ENCODE results near the gene PPP1R13B.

The PPP1R13B gene

DNA sequence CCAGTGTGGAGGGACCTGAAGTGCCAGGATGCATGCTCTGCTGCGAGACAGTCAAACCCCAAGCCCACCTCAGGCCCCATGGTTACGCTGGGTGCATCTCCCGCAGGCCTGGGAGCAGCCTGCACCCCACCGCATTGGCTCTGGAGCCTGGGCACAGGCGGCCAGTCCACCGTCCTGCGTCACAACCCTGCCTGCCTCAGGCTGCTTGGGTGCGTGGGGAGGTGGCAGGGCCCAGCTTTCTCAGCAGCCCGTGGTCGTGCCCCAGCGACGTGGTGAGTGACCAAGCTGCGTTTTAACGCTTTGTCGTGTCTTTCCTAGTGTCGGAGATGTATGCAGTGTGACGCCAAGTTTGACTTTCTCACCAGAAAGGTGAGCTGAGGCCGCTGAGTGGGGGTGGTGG is 120.9 kb downstream of the PPP1R13B start:
- H2BK15ac ChIP-seq (ENCODE audit: low read length): no peak overlapping the region
- no peak overlapping the region for H2BK120ac ChIP-seq (ENCODE audit: low read depth, low read length)
- no peak overlapping the region for H2BK12ac ChIP-seq (ENCODE audit: low read length)
- peak overlapping the region; percentile 76 for H3K18ac ChIP-seq (ENCODE audit: low read length)
- no peak overlapping the region for H3K27ac ChIP-seq (replicated peaks; ENCODE audit: low read length)
- H3K4ac ChIP-seq (ENCODE audit: low read length): peak overlapping the region; percentile 38
- H2BK5ac ChIP-seq (ENCODE audit: low read length): no peak overlapping the region
- no peaks in the 10 kb centered on the region for H3K4me1 ChIP-seq (ENCODE audit: control insufficient read depth in 2 of 2, insufficient read depth in 1 of 2, low read depth in 1 of 2, low read length in 2 of 2)
- peaks cover 20 to 48% of the 10 kb centered on the region in 2 donors for H3K36me3 ChIP-seq (replicated peaks in 1 of 2; ENCODE audit: control insufficient read depth in 2 of 2, insufficient read depth in 2 of 2, low read length in 2 of 2)
- no peak overlapping the region for H4K91ac ChIP-seq (ENCODE audit: low read depth, low read length, poor library complexity)
- H3K9me3 ChIP-seq (replicated peaks in 1 of 2; ENCODE audit: control insufficient read depth in 2 of 2, insufficient read depth in 1 of 2, low read depth in 1 of 2, low read length in 2 of 2): no peaks in the 10 kb centered on the region
- peak overlapping the region; percentile 44 for H3K23ac ChIP-seq (ENCODE audit: low read depth, low read length, poor library complexity)
- H4K8ac ChIP-seq (ENCODE audit: low read depth, low read length): no peak overlapping the region
- H3K4me2 ChIP-seq (ENCODE audit: insufficient read depth, low read length, poor library complexity, severe bottlenecking): no peak overlapping the region
- H3K27me3 ChIP-seq (ENCODE audit: control insufficient read depth in 3 of 3, insufficient read depth in 3 of 3, low read depth in 1 of 3, low read length in 3 of 3): no peaks in the 10 kb centered on the region
- peak overlapping the region; percentile 2 for H2AK5ac ChIP-seq (ENCODE audit: low read depth, low read length)
- H3K4me3 ChIP-seq (ENCODE audit: low read length in 2 of 2): no peak overlapping the region
- peak overlapping the region; percentile 78 for H3K9ac ChIP-seq (ENCODE audit: low read depth, low read length, poor library complexity)
- no peak for DNase-seq (ENCODE audit: low spot score)
- peak overlapping the region; percentile 39 for H3K14ac ChIP-seq (ENCODE audit: low read length)
- H2AFZ ChIP-seq (ENCODE audit: low read length): no peak overlapping the region
- no CpG with 5 or more reads among the region's 18 CpGs for WGBS, 2 donors (ENCODE audit: extremely low coverage in 2 of 2, insufficient read length in 2 of 2, insufficient replicate concordance in 1 of 2)
- peaks cover 39% of the 10 kb centered on the region for H3K79me1 ChIP-seq (ENCODE audit: low read depth, low read length)

DNA sequence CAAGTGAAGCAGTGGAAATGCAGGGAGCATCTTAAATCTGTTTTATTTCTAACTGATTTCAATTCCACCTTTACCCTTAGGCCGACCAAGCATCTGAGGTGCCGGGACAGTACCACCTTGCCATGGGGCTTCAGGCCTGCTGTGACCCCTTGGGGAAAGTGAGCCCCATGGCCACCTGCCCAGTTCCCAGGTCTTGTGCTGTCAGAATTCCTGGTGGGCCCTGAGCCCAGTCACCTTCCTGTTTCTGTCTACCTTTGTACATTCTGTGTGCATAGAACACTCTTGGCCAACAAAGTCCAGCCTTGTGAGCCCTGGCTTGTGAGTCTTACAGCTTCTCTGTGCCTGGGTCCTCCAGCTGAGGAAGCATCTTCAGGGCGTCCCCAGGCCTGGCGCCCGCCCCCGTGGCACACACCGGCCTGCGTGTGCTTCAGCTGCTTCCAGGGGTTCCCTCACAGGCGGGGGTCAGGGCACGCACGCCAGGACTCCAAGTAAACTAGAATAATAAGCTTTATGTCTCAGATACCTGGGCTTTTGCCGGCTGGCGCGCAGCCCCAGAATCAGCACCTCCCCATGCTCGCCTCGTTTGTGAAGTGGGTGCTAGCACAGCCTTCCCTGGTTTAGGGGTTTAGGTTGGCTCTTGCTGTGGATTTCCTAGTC is 121.5 kb downstream of the PPP1R13B start:
- Histone ChIP-seq H3K9me3 (replicated peaks in 1 of 2; ENCODE audit: control insufficient read depth in 2 of 2, insufficient read depth in 1 of 2, low read depth in 1 of 2, low read length in 2 of 2) (no peaks in the 10 kb centered on the region), H2BK5ac (ENCODE audit: low read length) (no peak overlapping the region), H4K8ac (ENCODE audit: low read depth, low read length) (no peak overlapping the region), H3K27me3 (ENCODE audit: control insufficient read depth in 3 of 3, insufficient read depth in 3 of 3, low read depth in 1 of 3, low read length in 3 of 3) (no peaks in the 10 kb centered on the region), H3K36me3 (replicated peaks in 1 of 2; ENCODE audit: control insufficient read depth in 2 of 2, insufficient read depth in 2 of 2, low read length in 2 of 2) (peaks cover 20 to 47% of the 10 kb centered on the region in 2 donors), H2AK5ac (ENCODE audit: low read depth, low read length) (no peak overlapping the region), H2AFZ (ENCODE audit: low read length) (no peak overlapping the region), H2BK15ac (ENCODE audit: low read length) (no peak overlapping the region), H3K4me1 (ENCODE audit: control insufficient read depth in 2 of 2, insufficient read depth in 1 of 2, low read depth in 1 of 2, low read length in 2 of 2) (no peaks in the 10 kb centered on the region), H3K4me3 (ENCODE audit: low read length in 2 of 2) (no peak overlapping the region), H3K27ac (replicated peaks; ENCODE audit: low read length) (no peak overlapping the region), H3K79me1 (ENCODE audit: low read depth, low read length) (peaks cover 44% of the 10 kb centered on the region), H2BK120ac (ENCODE audit: low read depth, low read length) (no peak overlapping the region), H3K4ac (ENCODE audit: low read length) (no peak overlapping the region), H3K14ac (ENCODE audit: low read length) (no peak overlapping the region), H3K4me2 (ENCODE audit: insufficient read depth, low read length, poor library complexity, severe bottlenecking) (no peak overlapping the region), H4K91ac (ENCODE audit: low read depth, low read length, poor library complexity) (no peak overlapping the region), H3K9ac (ENCODE audit: low read depth, low read length, poor library complexity) (no peak overlapping the region), H2BK12ac (ENCODE audit: low read length) (no peak overlapping the region), H3K18ac (ENCODE audit: low read length) (no peak overlapping the region), H3K23ac (ENCODE audit: low read depth, low read length, poor library complexity) (no peak overlapping the region)
- no CpG with 5 or more reads among the region's 16 CpGs for WGBS, 2 donors (ENCODE audit: extremely low coverage in 2 of 2, insufficient read length in 2 of 2, insufficient replicate concordance in 1 of 2)
- no peak for DNase-seq (ENCODE audit: low spot score)

DNA sequence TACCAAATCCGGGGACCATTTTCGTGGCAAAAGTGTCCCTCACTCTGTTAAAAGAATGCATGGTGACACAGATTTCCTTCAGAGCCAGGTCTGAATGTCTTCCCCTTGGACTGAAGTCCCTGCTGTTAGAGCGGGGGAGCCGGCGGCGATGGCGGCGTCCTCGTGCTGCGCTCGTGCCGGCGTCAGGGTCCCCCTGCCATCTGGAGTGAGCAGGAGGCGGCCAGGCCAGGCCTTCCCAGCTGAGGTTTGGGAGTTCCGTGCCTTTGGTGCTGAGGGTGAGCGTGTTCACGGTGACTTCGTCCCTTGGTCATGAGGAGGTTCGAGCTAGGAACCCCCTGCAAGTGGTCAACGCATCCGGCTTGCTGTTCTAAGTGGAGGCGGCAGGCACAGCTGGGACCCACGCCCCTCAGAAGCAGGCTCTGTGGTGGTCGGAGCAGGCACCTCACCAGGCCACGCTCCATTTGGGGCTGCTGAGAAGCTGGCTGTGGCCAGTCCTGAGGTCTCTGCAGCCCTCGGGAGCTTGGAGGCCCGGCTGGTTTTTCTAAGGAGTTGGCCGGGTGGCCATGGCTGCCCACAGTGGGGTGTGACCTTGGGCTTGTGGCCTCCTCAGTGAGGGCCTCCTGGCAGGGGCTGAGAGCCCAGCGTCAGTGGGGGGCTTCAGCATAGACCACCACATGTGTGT is 122.2 kb downstream of the PPP1R13B start:
- Histone ChIP-seq H3K23ac (ENCODE audit: low read depth, low read length, poor library complexity) (no peak overlapping the region), H3K4ac (ENCODE audit: low read length) (no peak overlapping the region), H3K27ac (replicated peaks; ENCODE audit: low read length) (no peak overlapping the region), H4K8ac (ENCODE audit: low read depth, low read length) (no peak overlapping the region), H2BK12ac (ENCODE audit: low read length) (no peak overlapping the region), H4K91ac (ENCODE audit: low read depth, low read length, poor library complexity) (no peak overlapping the region), H2BK15ac (ENCODE audit: low read length) (no peak overlapping the region), H2BK120ac (ENCODE audit: low read depth, low read length) (no peak overlapping the region), H2BK5ac (ENCODE audit: low read length) (no peak overlapping the region), H3K14ac (ENCODE audit: low read length) (no peak overlapping the region), H2AK5ac (ENCODE audit: low read depth, low read length) (no peak overlapping the region), H3K4me3 (ENCODE audit: low read length in 2 of 2) (no peak overlapping the region), H3K79me1 (ENCODE audit: low read depth, low read length) (peaks cover 41% of the 10 kb centered on the region), H3K36me3 (replicated peaks in 1 of 2; ENCODE audit: control insufficient read depth in 2 of 2, insufficient read depth in 2 of 2, low read length in 2 of 2) (peaks cover 18 to 40% of the 10 kb centered on the region in 2 donors), H3K27me3 (ENCODE audit: control insufficient read depth in 3 of 3, insufficient read depth in 3 of 3, low read depth in 1 of 3, low read length in 3 of 3) (no peaks in the 10 kb centered on the region), H3K18ac (ENCODE audit: low read length) (no peak overlapping the region), H3K9ac (ENCODE audit: low read depth, low read length, poor library complexity) (peak overlapping the region; percentile 44), H3K4me1 (ENCODE audit: control insufficient read depth in 2 of 2, insufficient read depth in 1 of 2, low read depth in 1 of 2, low read length in 2 of 2) (no peaks in the 10 kb centered on the region), H3K4me2 (ENCODE audit: insufficient read depth, low read length, poor library complexity, severe bottlenecking) (no peak overlapping the region), H3K9me3 (replicated peaks in 1 of 2; ENCODE audit: control insufficient read depth in 2 of 2, insufficient read depth in 1 of 2, low read depth in 1 of 2, low read length in 2 of 2) (no peaks in the 10 kb centered on the region), H2AFZ (ENCODE audit: low read length) (no peak overlapping the region)
- no CpG with 5 or more reads among the region's 29 CpGs for WGBS, 2 donors (ENCODE audit: extremely low coverage in 2 of 2, insufficient read length in 2 of 2, insufficient replicate concordance in 1 of 2)
- DNase-seq (ENCODE audit: low spot score): no peak

DNA sequence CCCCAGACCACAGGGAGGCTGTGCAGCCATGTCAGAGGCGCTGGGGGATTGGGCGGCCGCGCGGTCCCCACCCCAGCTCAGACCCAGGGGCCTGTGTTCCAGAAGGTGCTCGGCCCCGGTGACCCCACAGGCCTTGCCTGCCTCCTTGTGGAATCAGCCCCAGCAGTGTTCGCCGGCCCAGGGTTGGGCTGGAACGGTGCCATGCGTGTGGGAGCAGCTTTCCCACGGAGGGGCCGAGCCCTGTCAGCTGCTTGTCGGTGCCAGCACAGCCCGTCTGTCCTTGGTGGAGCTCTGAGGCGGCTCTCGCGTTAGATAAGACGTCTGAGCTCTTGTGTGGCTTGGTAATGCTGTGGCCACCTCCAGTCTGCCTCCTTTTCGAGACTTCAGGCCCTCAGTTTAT is 123.3 kb downstream of the PPP1R13B start:
- Histone ChIP-seq H3K4me3 (ENCODE audit: low read length in 2 of 2) (no peak overlapping the region), H4K91ac (ENCODE audit: low read depth, low read length, poor library complexity) (no peak overlapping the region), H2AK5ac (ENCODE audit: low read depth, low read length) (no peak overlapping the region), H4K8ac (ENCODE audit: low read depth, low read length) (no peak overlapping the region), H3K4me2 (ENCODE audit: insufficient read depth, low read length, poor library complexity, severe bottlenecking) (no peak overlapping the region), H3K27ac (replicated peaks; ENCODE audit: low read length) (no peak overlapping the region), H3K23ac (ENCODE audit: low read depth, low read length, poor library complexity) (peak overlapping the region; percentile 65), H3K79me1 (ENCODE audit: low read depth, low read length) (peaks cover 37% of the 10 kb centered on the region), H2BK120ac (ENCODE audit: low read depth, low read length) (peak overlapping the region; percentile 72), H2BK15ac (ENCODE audit: low read length) (no peak overlapping the region), H2BK12ac (ENCODE audit: low read length) (no peak overlapping the region), H3K27me3 (ENCODE audit: control insufficient read depth in 3 of 3, insufficient read depth in 3 of 3, low read depth in 1 of 3, low read length in 3 of 3) (no peaks in the 10 kb centered on the region), H3K9me3 (replicated peaks in 1 of 2; ENCODE audit: control insufficient read depth in 2 of 2, insufficient read depth in 1 of 2, low read depth in 1 of 2, low read length in 2 of 2) (no peaks in the 10 kb centered on the region), H3K18ac (ENCODE audit: low read length) (peak overlapping the region; percentile 48), H3K4ac (ENCODE audit: low read length) (no peak overlapping the region), H2AFZ (ENCODE audit: low read length) (no peak overlapping the region), H3K9ac (ENCODE audit: low read depth, low read length, poor library complexity) (peak overlapping the region; percentile 44), H3K4me1 (ENCODE audit: control insufficient read depth in 2 of 2, insufficient read depth in 1 of 2, low read depth in 1 of 2, low read length in 2 of 2) (no peaks in the 10 kb centered on the region), H3K14ac (ENCODE audit: low read length) (peak overlapping the region; percentile 71), H2BK5ac (ENCODE audit: low read length) (no peak overlapping the region), H3K36me3 (replicated peaks in 1 of 2; ENCODE audit: control insufficient read depth in 2 of 2, insufficient read depth in 2 of 2, low read length in 2 of 2) (peaks cover 7 to 30% of the 10 kb centered on the region in 2 donors)
- no CpG with 5 or more reads among the region's 20 CpGs for WGBS, 2 donors (ENCODE audit: extremely low coverage in 2 of 2, insufficient read length in 2 of 2, insufficient replicate concordance in 1 of 2)
- DNase-seq (ENCODE audit: low spot score): no peak
